ENCODE measurements around the gene E4F1. TPM values are rescaled to one million over a fixed set of nuclear protein-coding genes. Genes with fewer than 3 reads are reported as not detected.

E4F1 gene
- total and polyA plus RNA-seq, 9 of the 15 experiments (the other 6 are each of a cell fraction or from before 2014, with no cell fraction given), result 0.48 to 94.9 (median 20.4) TPM

DNA sequence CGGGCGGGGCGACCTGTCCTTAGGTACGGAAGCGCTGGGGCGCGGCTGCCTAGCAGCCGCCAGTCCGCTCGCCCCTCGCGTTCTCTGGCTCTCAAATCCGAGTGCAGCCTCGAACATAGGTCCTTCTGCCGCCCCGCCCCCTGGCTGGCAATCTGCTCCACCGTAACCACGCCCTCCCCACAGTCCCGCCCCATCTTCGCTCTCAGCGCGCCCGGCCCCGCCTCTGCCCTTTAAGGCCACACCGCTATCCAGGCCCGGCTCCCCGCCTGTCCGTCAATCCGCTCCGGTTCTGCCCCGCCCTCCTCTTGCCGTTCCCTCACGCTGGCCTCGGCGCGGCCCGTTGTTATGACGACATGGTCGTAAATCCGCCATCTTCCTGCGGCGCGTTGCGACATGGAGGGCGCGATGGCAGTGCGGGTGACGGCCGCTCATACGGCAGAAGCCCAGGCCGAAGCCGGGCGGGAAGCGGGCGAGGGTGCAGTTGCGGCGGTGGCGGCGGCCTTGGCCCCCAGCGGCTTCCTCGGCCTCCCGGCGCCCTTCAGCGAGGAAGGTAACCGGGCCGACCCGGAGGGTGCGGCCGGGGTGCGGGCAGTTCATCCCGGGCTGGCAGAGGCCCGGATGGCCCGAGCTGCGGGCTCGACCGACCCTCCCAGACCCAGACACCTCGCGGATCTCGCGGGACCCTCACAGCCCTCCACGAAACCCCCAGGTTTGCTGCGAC lies at the start of gene E4F1 (continued):
- TF ChIP-seq, protein P1, sequence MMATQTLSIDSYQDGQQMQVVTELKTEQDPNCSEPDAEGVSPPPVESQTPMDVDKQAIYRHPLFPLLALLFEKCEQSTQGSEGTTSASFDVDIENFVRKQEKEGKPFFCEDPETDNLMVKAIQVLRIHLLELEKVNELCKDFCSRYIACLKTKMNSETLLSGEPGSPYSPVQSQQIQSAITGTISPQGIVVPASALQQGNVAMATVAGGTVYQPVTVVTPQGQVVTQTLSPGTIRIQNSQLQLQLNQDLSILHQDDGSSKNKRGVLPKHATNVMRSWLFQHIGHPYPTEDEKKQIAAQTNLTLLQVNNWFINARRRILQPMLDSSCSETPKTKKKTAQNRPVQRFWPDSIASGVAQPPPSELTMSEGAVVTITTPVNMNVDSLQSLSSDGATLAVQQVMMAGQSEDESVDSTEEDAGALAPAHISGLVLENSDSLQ (IDR thresholded peaks at IDR 0.05), result peak; percentile 99
- TF ChIP-seq, protein P2, sequence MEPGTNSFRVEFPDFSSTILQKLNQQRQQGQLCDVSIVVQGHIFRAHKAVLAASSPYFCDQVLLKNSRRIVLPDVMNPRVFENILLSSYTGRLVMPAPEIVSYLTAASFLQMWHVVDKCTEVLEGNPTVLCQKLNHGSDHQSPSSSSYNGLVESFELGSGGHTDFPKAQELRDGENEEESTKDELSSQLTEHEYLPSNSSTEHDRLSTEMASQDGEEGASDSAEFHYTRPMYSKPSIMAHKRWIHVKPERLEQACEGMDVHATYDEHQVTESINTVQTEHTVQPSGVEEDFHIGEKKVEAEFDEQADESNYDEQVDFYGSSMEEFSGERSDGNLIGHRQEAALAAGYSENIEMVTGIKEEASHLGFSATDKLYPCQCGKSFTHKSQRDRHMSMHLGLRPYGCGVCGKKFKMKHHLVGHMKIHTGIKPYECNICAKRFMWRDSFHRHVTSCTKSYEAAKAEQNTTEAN (CRISPR knock-in tag; IDR thresholded peaks at IDR 0.05), result no peak
- no peak for TF ChIP-seq ZNF778 (CRISPR knock-in tag; IDR thresholded peaks at IDR 0.05)
- TF ChIP-seq FUS (optimal IDR thresholded peaks at IDR 0.05; ENCODE audit: low read depth, low read length), result peak; percentile 77
- TF ChIP-seq ZFP1 (CRISPR knock-in tag; IDR thresholded peaks at IDR 0.05), result no peak
- TF ChIP-seq, protein P3, sequence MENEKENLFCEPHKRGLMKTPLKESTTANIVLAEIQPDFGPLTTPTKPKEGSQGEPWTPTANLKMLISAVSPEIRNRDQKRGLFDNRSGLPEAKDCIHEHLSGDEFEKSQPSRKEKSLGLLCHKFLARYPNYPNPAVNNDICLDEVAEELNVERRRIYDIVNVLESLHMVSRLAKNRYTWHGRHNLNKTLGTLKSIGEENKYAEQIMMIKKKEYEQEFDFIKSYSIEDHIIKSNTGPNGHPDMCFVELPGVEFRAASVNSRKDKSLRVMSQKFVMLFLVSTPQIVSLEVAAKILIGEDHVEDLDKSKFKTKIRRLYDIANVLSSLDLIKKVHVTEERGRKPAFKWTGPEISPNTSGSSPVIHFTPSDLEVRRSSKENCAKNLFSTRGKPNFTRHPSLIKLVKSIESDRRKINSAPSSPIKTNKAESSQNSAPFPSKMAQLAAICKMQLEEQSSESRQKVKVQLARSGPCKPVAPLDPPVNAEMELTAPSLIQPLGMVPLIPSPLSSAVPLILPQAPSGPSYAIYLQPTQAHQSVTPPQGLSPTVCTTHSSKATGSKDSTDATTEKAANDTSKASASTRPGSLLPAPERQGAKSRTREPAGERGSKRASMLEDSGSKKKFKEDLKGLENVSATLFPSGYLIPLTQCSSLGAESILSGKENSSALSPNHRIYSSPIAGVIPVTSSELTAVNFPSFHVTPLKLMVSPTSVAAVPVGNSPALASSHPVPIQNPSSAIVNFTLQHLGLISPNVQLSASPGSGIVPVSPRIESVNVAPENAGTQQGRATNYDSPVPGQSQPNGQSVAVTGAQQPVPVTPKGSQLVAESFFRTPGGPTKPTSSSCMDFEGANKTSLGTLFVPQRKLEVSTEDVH (IDR thresholded peaks at IDR 0.05; ENCODE audit: low read depth, partially characterized antibody), result peak; percentile 66
- TF ChIP-seq, protein P4, sequence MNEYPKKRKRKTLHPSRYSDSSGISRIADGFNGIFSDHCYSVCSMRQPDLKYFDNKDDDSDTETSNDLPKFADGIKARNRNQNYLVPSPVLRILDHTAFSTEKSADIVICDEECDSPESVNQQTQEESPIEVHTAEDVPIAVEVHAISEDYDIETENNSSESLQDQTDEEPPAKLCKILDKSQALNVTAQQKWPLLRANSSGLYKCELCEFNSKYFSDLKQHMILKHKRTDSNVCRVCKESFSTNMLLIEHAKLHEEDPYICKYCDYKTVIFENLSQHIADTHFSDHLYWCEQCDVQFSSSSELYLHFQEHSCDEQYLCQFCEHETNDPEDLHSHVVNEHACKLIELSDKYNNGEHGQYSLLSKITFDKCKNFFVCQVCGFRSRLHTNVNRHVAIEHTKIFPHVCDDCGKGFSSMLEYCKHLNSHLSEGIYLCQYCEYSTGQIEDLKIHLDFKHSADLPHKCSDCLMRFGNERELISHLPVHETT (CRISPR knock-in tag; conservative IDR thresholded peaks at IDR 0.05 in 1 of 2, IDR thresholded peaks at IDR 0.05 in 1 of 2), result peak in 1 of 2 experiments; percentile 94; a peak in 2 of 4 replicates
- TF ChIP-seq HDAC6 (IDR thresholded peaks at IDR 0.05; ENCODE audit: low read depth, low read length), result no peak
- TF ChIP-seq NR3C1 (CRISPR knock-in tag; IDR thresholded peaks at IDR 0.05), result no peak
- TF ChIP-seq IFI16 (CRISPR knock-in tag; IDR thresholded peaks at IDR 0.05), result no peak
- 0 out of 3 replicates have a peak, but pooled peaks of 1 of the 2 experiments have one; percentile 9 for TF ChIP-seq CBX3 (IDR thresholded peaks at IDR 0.05; ENCODE audit: borderline replicate concordance in 1 of 2, low read length in 2 of 2)
- no peak for TF ChIP-seq ZNF586 (CRISPR knock-in tag; conservative IDR thresholded peaks at IDR 0.05)
- TF ChIP-seq ZNF253 (CRISPR knock-in tag; conservative IDR thresholded peaks at IDR 0.05), result no peak
- no peak for TF ChIP-seq ZNF507 (tag; conservative IDR thresholded peaks at IDR 0.05)
- TF ChIP-seq SRSF3 (IDR thresholded peaks at IDR 0.05; ENCODE audit: insufficient read depth, low read length), result no peak
- TF ChIP-seq ZNF707 (CRISPR knock-in tag; conservative IDR thresholded peaks at IDR 0.05), result no peak
- TF ChIP-seq GTF2F1 (IDR thresholded peaks at IDR 0.05; ENCODE audit: low read depth, low read length), result peak; percentile 19; the same call in 1 of the 2 replicates
- no peak for TF ChIP-seq LARP7 (IDR thresholded peaks at IDR 0.05)
- no peak for TF ChIP-seq ZNF436 (CRISPR knock-in tag; IDR thresholded peaks at IDR 0.05)
- peak in 1 of 2 experiments; percentile 21; a peak in 1 of 4 replicates for TF ChIP-seq TEAD1 (CRISPR knock-in tag; IDR thresholded peaks at IDR 0.05)

All from K562 (cell line).